Thyroid gland (tissue), 4 donors: Measurements from ENCODE around the gene ALPI.

Source experiments
- POLR2A ChIP-seq, 2 donors: fragments of 450-650 bp; IDR thresholded peaks; one replicate each; pipeline ENCODE4 v1.6.1; 2017; ENCODE audit warnings: antibody characterized with exemption in 2 of 2, mild to moderate bottlenecking in 2 of 2, moderate library complexity in 1 of 2
- TF ChIP-seq, protein P1 (sequence below), 6 experiments: fragments of 200-600 bp in 3 of 6; fragments of 450-650 bp in 3 of 6; sonication (generic) in 3 of 6; IDR thresholded peaks; one replicate each; pipeline ENCODE4 v1.5.1; 2016 to 2019; ENCODE audit warnings: antibody characterized with exemption in 6 of 6, mild to moderate bottlenecking in 2 of 6, inconsistent platforms in 1 of 6, moderate library complexity in 1 of 6

DNA sequence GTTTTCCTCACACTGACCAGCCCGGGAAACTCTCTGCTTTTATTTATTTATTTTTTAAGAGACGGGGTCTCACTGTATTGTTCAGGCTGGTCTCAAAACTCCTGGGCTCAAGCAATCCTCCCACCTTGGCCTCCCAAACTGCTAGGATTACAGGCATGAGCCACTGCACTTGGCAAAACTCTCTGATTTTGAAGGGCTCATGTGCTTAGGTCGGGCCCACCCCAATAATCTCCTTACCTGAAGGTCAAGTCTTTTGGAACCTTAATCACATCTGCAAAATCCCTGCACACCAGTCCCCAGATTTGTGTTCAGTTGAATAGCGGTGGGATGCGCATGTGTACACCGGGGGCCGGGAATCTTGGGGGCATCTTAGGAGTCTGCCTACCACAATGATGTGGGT is 39.3 kb downstream of the ALPI start:
- TF ChIP-seq, protein P1, sequence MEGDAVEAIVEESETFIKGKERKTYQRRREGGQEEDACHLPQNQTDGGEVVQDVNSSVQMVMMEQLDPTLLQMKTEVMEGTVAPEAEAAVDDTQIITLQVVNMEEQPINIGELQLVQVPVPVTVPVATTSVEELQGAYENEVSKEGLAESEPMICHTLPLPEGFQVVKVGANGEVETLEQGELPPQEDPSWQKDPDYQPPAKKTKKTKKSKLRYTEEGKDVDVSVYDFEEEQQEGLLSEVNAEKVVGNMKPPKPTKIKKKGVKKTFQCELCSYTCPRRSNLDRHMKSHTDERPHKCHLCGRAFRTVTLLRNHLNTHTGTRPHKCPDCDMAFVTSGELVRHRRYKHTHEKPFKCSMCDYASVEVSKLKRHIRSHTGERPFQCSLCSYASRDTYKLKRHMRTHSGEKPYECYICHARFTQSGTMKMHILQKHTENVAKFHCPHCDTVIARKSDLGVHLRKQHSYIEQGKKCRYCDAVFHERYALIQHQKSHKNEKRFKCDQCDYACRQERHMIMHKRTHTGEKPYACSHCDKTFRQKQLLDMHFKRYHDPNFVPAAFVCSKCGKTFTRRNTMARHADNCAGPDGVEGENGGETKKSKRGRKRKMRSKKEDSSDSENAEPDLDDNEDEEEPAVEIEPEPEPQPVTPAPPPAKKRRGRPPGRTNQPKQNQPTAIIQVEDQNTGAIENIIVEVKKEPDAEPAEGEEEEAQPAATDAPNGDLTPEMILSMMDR (IDR thresholded peaks at IDR 0.05), result no peak
- TF ChIP-seq POLR2A (IDR thresholded peaks at IDR 0.05), result no peak
